Heart left ventricle (tissue), 16 donors: ENCODE data around the gene KANSL2. TPM values are rescaled to one million over a fixed set of nuclear protein-coding genes. Genes with fewer than 3 reads are reported as not detected.

Source experiments
- ATAC-seq, 4 donors: fragments of 200-7000 bp; cut with Tn5 transposase; one replicate each; pipeline ENCODE4 v1.9.1; 2020 to 2022; ENCODE audit warnings: moderate library complexity in 4 of 4, mild to moderate bottlenecking in 3 of 4, moderate number of reproducible peaks in 1 of 4
- DNase-seq, 5 donors: peaks; one replicate each; pipeline ENCODE4 v3.0.0-alpha.2; 2020
- H3K27ac ChIP-seq, 12 donors: fragments of 200-600 bp; sonication (generic) in 4 of 12; one replicate each; pipeline versions ENCODE4 v1.5.0 to v1.8.0; 2016 to 2022; ENCODE audit warnings: mild to moderate bottlenecking in 2 of 12
- H3K27me3 ChIP-seq, 9 donors: fragments of 200-600 bp; sonication (generic) in 2 of 9; one replicate each; pipeline versions ENCODE4 v1.5.1 to v1.8.0; 2016 to 2022; ENCODE audit warnings: mild to moderate bottlenecking in 3 of 9
- H3K36me3 ChIP-seq, 9 donors: fragments of 200-600 bp; sonication (generic) in 2 of 9; one replicate each; pipeline versions ENCODE4 v1.5.0 to v1.8.0; 2018 to 2022; ENCODE audit warnings: mild to moderate bottlenecking in 2 of 9
- H3K4me1 ChIP-seq, 12 donors: fragments of 200-600 bp; sonication (generic) in 4 of 12; one replicate each; pipeline versions ENCODE4 v1.5.0 to v1.8.0; 2016 to 2022; ENCODE audit warnings: mild to moderate bottlenecking in 3 of 12
- H3K4me3 ChIP-seq, 12 donors: fragments of 200-600 bp; sonication (generic) in 4 of 12; one replicate each; pipeline versions ENCODE4 v1.5.0 to v1.8.0; 2017 to 2022; ENCODE audit warnings: mild to moderate bottlenecking in 9 of 12, moderate library complexity in 4 of 12
- H3K9me3 ChIP-seq, 12 donors: fragments of 200-600 bp; sonication (generic) in 4 of 12; one replicate each; pipeline versions ENCODE4 v1.5.0 to v1.8.0; 2016 to 2022; ENCODE audit warnings: mild to moderate bottlenecking in 1 of 12
- CTCF ChIP-seq, 12 donors: fragments of 200-600 bp; sonication (generic) in 4 of 12; IDR thresholded peaks; one replicate each; pipeline versions ENCODE4 v1.5.0 to v1.8.0; 2018 to 2022; ENCODE audit warnings: antibody characterized with exemption in 12 of 12, mild to moderate bottlenecking in 5 of 12
- POLR2A ChIP-seq, 2 donors: fragments of 450-650 bp; IDR thresholded peaks; one replicate each; pipeline ENCODE4 v1.6.1; 2017; ENCODE audit warnings: antibody characterized with exemption in 2 of 2, mild to moderate bottlenecking in 2 of 2, moderate library complexity in 2 of 2
- WGBS, 4 donors: extraction: QIAGEN DNeasy Blood & Tissue Kit in 2 of 4; methylation state at CpG; one replicate each; pipeline versions ENCODE4 v1.1.5 to v1.1.7; 2013 to 2018; 5-methylcytosine and 5-hydroxymethylcytosine counted together
- intact Hi-C, 10 donors: fragments of 100-400 bp; cut with DNase I; formaldehyde crosslinking; loops; one replicate each; pipeline versions ENCODE4 v1.11.1 to v1.14.2; 2022
- polyA plus RNA-seq, 2 donors: library from polyadenylated mRNA; stranded (reverse); fragments of 200-250 nt; gene quantifications; one replicate each; pipeline ENCODE4 v1.2.3, GENCODE V29; 2013
- total RNA-seq, 9 donors: library from RNA; depleted of rRNA in 2 of 9; stranded (reverse); fragments of >200 nt in 2 of 9; fragmentation: NEBNext Ultra II Directional in 3 of 9; extraction: Animal tissue kit (Norgen Biotek cat#: 25700) in 3 of 9; gene quantifications; one replicate each; pipeline versions ENCODE4 v1.1.0 to v1.2.4, GENCODE V29; 2016 to 2023
- donor health status: ischemic (EF 13 %, LVEDD 7.1; RV severe dilation, severe dysfunction).
- donor health status: healthy with polysubstance abuse.
- donor health status: DM: no; HTN: yes; CAD: no.
- donor health status: DM: no; HTN: no; CAD: no.
- donor health status: ischemic (EF 25% LVEDD 6.9; RV normal size, moderate dysfunction).
- donor health status: ischemic (EF 25% LVEDD 5.7; RV mildly dilated, moderate dysfunction).
- donor health status: healthy.
- donor health status: DM: yes; HTN: yes; CAD: no.
- donor health status: ischemic (EF 35%, LVEDD 5.7; RV mildly dilated, moderate dysfunction).
- donor health status: nonischemic (EF 11% LVEDD 7.7; RV severe dilation, severe dysfunction).
- donor health status: DM: yes; HTN: yes; CAD: no.
- donor health status: PGD.
- donor health status: ischemic (EF 29% LVEDD 5.4; RV normal size, mild dysfunction).
- donor health status: nonischemic (EF 23%, LVEDD 6.1; RV moderate dilation, normal function).

Gene KANSL2
- total and polyA plus RNA-seq, 11 donors, result 20.1 to 35.6 (median 24.0) TPM

DNA sequence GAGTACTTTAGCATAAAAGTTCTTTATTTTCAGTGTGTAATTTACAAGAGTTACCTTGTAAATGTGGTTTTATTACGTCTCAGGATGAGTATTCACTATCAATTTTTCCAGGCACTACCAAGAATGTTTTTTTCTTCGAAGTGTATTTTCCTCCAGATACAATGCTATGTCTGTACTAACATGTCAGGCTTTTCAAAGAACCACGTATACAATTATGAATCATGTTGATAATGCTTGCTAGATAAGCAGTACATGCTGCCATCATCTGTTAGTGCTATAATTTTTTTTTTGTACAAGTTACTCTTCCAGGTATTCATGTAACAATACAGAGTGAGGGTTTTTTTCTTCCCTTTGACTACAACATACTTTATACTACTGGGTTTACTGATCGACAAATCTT is 5.6 kb upstream of the KANSL2 start:
- Histone ChIP-seq H3K4me1 (peaks cover 0 to 31% (median 18%) of the 10 kb centered on the region in 12 donors), H3K27me3 (no peaks in the 10 kb centered on the region), H3K4me3 (no peak overlapping the region), H3K27ac (no peak overlapping the region), H3K9me3 (no peaks in the 10 kb centered on the region), H3K36me3 (peaks cover 0 to 51% (median 31%) of the 10 kb centered on the region in 9 donors)
- DNase-seq (no peak), ATAC-seq (no peak)
- intact Hi-C loops, result no loop called here
- WGBS, 4 donors, result 79 to 89% (median 87%) methylated on average over 4 of the region's 4 CpGs
- TF ChIP-seq CTCF (IDR thresholded peaks at IDR 0.05) (no peak), POLR2A (IDR thresholded peaks at IDR 0.05) (no peak)

DNA sequence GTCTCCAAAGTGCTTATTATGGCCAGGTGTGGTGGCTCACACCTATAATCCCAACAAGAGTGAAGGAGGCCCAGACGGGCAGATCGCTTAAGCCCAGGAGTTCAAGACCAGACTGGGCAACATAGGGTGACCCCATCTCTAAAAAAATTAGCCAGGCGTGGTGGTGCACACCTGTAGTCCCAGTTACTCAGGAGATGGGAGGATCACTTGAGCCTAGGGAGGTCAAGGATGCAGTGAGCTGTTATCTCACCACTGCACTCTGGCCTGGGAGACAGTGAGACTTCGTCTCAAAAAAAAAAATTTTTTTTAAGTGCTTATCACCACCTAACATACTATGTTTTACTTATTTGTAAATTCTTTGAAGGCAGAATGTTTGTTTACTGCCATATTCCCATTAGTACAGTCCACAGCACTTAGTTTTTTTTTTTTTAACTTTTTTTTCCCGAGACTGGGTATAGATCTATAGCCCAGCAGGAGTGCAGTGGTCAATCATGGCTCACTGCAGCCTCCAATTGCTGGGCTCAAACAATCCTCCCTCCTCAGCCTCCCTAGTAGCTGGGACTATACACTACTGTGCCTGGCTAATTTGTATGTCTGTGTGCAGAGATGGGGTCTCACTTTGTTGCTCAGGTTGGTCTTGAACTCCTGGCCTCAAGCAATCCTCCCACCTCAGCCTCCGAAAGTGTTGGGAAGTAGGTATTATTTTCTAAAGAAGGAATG is 4.7 kb upstream of the KANSL2 start:
- TF ChIP-seq POLR2A (IDR thresholded peaks at IDR 0.05) (no peak), CTCF (IDR thresholded peaks at IDR 0.05) (no peak)
- Histone ChIP-seq H3K4me1 (peaks cover 0 to 24% (median 12%) of the 10 kb centered on the region in 12 donors), H3K9me3 (no peaks in the 10 kb centered on the region), H3K36me3 (peaks cover 0 to 43% (median 23%) of the 10 kb centered on the region in 9 donors), H3K4me3 (no peak overlapping the region), H3K27me3 (no peaks in the 10 kb centered on the region), H3K27ac (no peak overlapping the region)
- intact Hi-C loops, result no loop called here
- ATAC-seq (no peak), DNase-seq (no peak)
- 88 to 94% (median 91%) methylated on average over 6 of the region's 6 CpGs for WGBS, 4 donors

DNA sequence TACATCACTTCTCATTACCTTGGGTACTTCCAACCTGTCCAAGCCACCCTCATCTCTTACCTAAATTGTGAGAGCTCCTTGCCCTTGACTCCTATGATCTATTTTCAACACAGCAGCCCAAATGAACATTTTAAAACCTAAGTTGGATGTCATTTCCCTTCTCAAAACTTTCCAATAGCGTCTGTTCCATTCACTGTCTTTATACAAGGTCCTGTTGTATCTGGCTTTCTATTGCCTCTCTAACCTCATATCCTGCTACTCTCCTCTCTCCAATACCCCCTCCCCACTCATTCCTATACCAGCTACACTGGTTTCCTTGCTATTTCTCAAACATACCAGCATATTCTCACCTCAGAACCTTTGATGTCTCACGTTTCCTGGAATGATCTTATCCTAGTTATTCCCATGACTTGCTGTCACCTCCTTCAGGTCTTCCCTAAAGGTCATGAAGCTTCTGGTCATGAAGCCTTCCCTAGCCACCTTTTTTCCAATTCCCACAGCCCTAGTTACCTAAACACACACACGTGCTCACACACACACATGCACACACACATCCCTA is 4.1 kb upstream of the KANSL2 start:
- intact Hi-C loops, result no loop called here
- no peak for ATAC-seq
- 54 to 61% (median 58%) methylated on average over 3 of the region's 3 CpGs for WGBS, 4 donors

More for the DNA sequence above, 4.1 kb upstream of the KANSL2 start:
- no peaks in the 10 kb centered on the region for H3K9me3 ChIP-seq
- H3K4me3 ChIP-seq, result no peak overlapping the region
- H3K36me3 ChIP-seq, result peaks cover 0 to 39% (median 19%) of the 10 kb centered on the region in 9 donors
- no peaks in the 10 kb centered on the region for H3K27me3 ChIP-seq
- H3K4me1 ChIP-seq, result peaks cover 0 to 21% (median 9%) of the 10 kb centered on the region in 12 donors
- no peak for DNase-seq
- H3K27ac ChIP-seq, result no peak overlapping the region
- TF ChIP-seq POLR2A (IDR thresholded peaks at IDR 0.05) (no peak), CTCF (IDR thresholded peaks at IDR 0.05) (no peak)
